ENCODE data around the gene UBE2D3. TPM values are rescaled to one million over a fixed set of nuclear protein-coding genes. Genes with fewer than 3 reads are reported as not detected.

The UBE2D3 gene
- total RNA-seq, 1 donor from 2014 or later, result 340 TPM

GRCh38 chr4:102781570-102781969 is 45.8 kb downstream of the UBE2D3 start:
- Histone ChIP-seq H2AFZ (ENCODE audit: low read depth, low read length) (no peak overlapping the region), H3K4me1 (ENCODE audit: insufficient read depth, low read length) (no peaks in the 10 kb centered on the region), H3K79me2 (ENCODE audit: insufficient read depth, low read length) (no peaks in the 10 kb centered on the region), H3K27ac (ENCODE audit: low read depth, low read length) (no peak overlapping the region), H3K4me3 (ENCODE audit: insufficient read depth, low read depth, low read length) (no peak overlapping the region), H3K27me3 (ENCODE audit: insufficient read depth, low read length) (no peaks in the 10 kb centered on the region), H3K4me2 (ENCODE audit: low read length) (no peak overlapping the region), H3K9ac (ENCODE audit: low read length) (no peak overlapping the region), H3K9me3 (ENCODE audit: insufficient read depth, low read depth, low read length) (no peaks in the 10 kb centered on the region), H3K36me3 (ENCODE audit: insufficient read depth, low read length) (no peaks in the 10 kb centered on the region), H4K20me1 (ENCODE audit: insufficient read depth, low read length) (no peaks in the 10 kb centered on the region)
- Mint-ChIP-seq H3K27me3 (ENCODE audit: low read depth, unreplicated experiment) (no peaks in the 10 kb centered on the region), H3K27ac (ENCODE audit: unreplicated experiment) (no peak overlapping the region), H3K4me1 (ENCODE audit: low read depth, unreplicated experiment) (no peaks in the 10 kb centered on the region), H3K36me3 (ENCODE audit: low read depth, unreplicated experiment) (no peaks in the 10 kb centered on the region), H3K9me3 (ENCODE audit: unreplicated experiment) (no peaks in the 10 kb centered on the region), H3K4me3 (ENCODE audit: unreplicated experiment) (no peak overlapping the region)
- FAIRE-seq, result no peak
- no peak for DNase-seq (ENCODE audit: low read depth)
- no peak for TF ChIP-seq CTCF (IDR thresholded peaks at IDR 0.05; ENCODE audit: insufficient read depth, low read depth, low read length)
- no peak for TF ChIP-seq EZH2 (IDR thresholded peaks at IDR 0.05; ENCODE audit: insufficient read depth, low read length)

- Histone ChIP-seq H3K9me3 (ENCODE audit: insufficient read depth, low read depth, low read length) (no peaks in the 10 kb centered on the region), H3K27me3 (ENCODE audit: insufficient read depth, low read length) (no peaks in the 10 kb centered on the region), H3K79me2 (ENCODE audit: insufficient read depth, low read length) (no peaks in the 10 kb centered on the region), H3K27ac (ENCODE audit: low read depth, low read length) (no peak overlapping the region), H3K36me3 (ENCODE audit: insufficient read depth, low read length) (no peaks in the 10 kb centered on the region), H3K4me3 (ENCODE audit: insufficient read depth, low read depth, low read length) (no peak overlapping the region), H3K4me2 (ENCODE audit: low read length) (no peak overlapping the region), H4K20me1 (ENCODE audit: insufficient read depth, low read length) (no peaks in the 10 kb centered on the region), H3K4me1 (ENCODE audit: insufficient read depth, low read length) (no peaks in the 10 kb centered on the region), H2AFZ (ENCODE audit: low read depth, low read length) (no peak overlapping the region), H3K9ac (ENCODE audit: low read length) (no peak overlapping the region)
- Mint-ChIP-seq H3K4me1 (ENCODE audit: low read depth, unreplicated experiment) (no peaks in the 10 kb centered on the region), H3K36me3 (ENCODE audit: low read depth, unreplicated experiment) (no peaks in the 10 kb centered on the region), H3K27ac (ENCODE audit: unreplicated experiment) (no peak overlapping the region), H3K9me3 (ENCODE audit: unreplicated experiment) (no peaks in the 10 kb centered on the region), H3K4me3 (ENCODE audit: unreplicated experiment) (no peak overlapping the region), H3K27me3 (ENCODE audit: low read depth, unreplicated experiment) (no peaks in the 10 kb centered on the region)
- DNase-seq (ENCODE audit: low read depth) (peak; percentile 29), FAIRE-seq (no peak)
- TF ChIP-seq EZH2 (IDR thresholded peaks at IDR 0.05; ENCODE audit: insufficient read depth, low read length), result no peak
- TF ChIP-seq CTCF (IDR thresholded peaks at IDR 0.05; ENCODE audit: insufficient read depth, low read depth, low read length), result no peak
Observed at GRCh38 chr4:102780476-102781144, 46.7 kb downstream of the UBE2D3 start.

GRCh38 chr4:102779204-102779603 is 48.1 kb downstream of the UBE2D3 start:
- no peak for TF ChIP-seq CTCF (IDR thresholded peaks at IDR 0.05; ENCODE audit: insufficient read depth, low read depth, low read length)
- TF ChIP-seq EZH2 (IDR thresholded peaks at IDR 0.05; ENCODE audit: insufficient read depth, low read length), result no peak
- Histone ChIP-seq H3K9ac (ENCODE audit: low read length) (no peak overlapping the region), H3K4me3 (ENCODE audit: insufficient read depth, low read depth, low read length) (no peak overlapping the region), H3K4me2 (ENCODE audit: low read length) (no peak overlapping the region), H3K27me3 (ENCODE audit: insufficient read depth, low read length) (no peaks in the 10 kb centered on the region), H2AFZ (ENCODE audit: low read depth, low read length) (no peak overlapping the region), H3K79me2 (ENCODE audit: insufficient read depth, low read length) (no peaks in the 10 kb centered on the region), H3K4me1 (ENCODE audit: insufficient read depth, low read length) (no peaks in the 10 kb centered on the region), H4K20me1 (ENCODE audit: insufficient read depth, low read length) (no peaks in the 10 kb centered on the region), H3K36me3 (ENCODE audit: insufficient read depth, low read length) (no peaks in the 10 kb centered on the region), H3K9me3 (ENCODE audit: insufficient read depth, low read depth, low read length) (no peaks in the 10 kb centered on the region), H3K27ac (ENCODE audit: low read depth, low read length) (no peak overlapping the region)
- Mint-ChIP-seq H3K4me3 (ENCODE audit: unreplicated experiment) (no peak overlapping the region), H3K36me3 (ENCODE audit: low read depth, unreplicated experiment) (no peaks in the 10 kb centered on the region), H3K9me3 (ENCODE audit: unreplicated experiment) (no peaks in the 10 kb centered on the region), H3K27ac (ENCODE audit: unreplicated experiment) (no peak overlapping the region), H3K27me3 (ENCODE audit: low read depth, unreplicated experiment) (no peaks in the 10 kb centered on the region), H3K4me1 (ENCODE audit: low read depth, unreplicated experiment) (no peaks in the 10 kb centered on the region)
- DNase-seq (ENCODE audit: low read depth) (no peak), FAIRE-seq (no peak)
